HEK293T (cell line): ENCODE data around the gene GFM2.

Experiments used
- BHLHE40 ChIP-seq: fragments of 450-650 bp; IDR thresholded peaks from 2 replicates; pipeline ENCODE4 v1.6.1; 2016; ENCODE audit warnings: mild to moderate bottlenecking, moderate library complexity, borderline replicate concordance
- ELF4 ChIP-seq: fragments of 450-650 bp; IDR thresholded peaks from 2 replicates; pipeline ENCODE4 v1.6.1; 2017; ENCODE audit warnings: antibody characterized with exemption
- FOXM1 ChIP-seq: fragments of 450-650 bp; IDR thresholded peaks from 2 replicates; pipeline ENCODE4 v1.6.1; 2017; ENCODE audit warnings: mild to moderate bottlenecking, borderline replicate concordance
- SP1 ChIP-seq: fragments of 450-650 bp; IDR thresholded peaks from 2 replicates; pipeline ENCODE4 v1.6.1; 2017
- SUZ12 ChIP-seq: fragments of 450-650 bp; IDR thresholded peaks from 2 replicates; pipeline ENCODE4 v1.6.1; 2016; ENCODE audit warnings: mild to moderate bottlenecking
- TARDBP ChIP-seq: fragments of 450-650 bp; IDR thresholded peaks from 2 replicates; pipeline ENCODE4 v1.6.1; 2016
- ZNF384 ChIP-seq: fragments of 450-650 bp; IDR thresholded peaks from 2 replicates; pipeline ENCODE4 v1.6.1; 2016

DNA sequence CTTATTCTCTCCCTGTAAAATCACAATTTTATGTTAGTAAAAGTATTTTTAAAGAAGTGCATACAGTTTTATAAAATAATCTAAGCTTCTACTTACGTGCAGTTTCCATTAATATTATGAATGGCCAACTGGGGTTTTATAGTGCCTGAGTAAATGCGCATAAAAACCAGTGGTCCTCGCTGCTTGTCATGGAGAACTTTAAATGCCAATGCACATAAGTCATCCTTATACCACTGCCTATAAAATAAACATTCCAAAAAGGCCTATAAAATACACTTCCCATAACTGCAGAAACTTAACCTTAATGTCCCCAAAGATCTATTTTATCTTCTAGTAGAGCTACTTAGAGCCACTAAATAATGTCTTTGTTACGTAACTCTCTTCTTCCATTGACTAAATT lies 28.5 kb downstream of the GFM2 start:
- TF ChIP-seq FOXM1 (no peak), SP1 (no peak), TARDBP (no peak), ZNF384 (no peak), BHLHE40 (no peak), ELF4 (no peak), SUZ12 (no peak)
